RPMI7951 (cell line): ENCODE results near the gene AJUBA. TPM values are rescaled to one million over a fixed set of nuclear protein-coding genes. Genes with fewer than 3 reads are reported as not detected.
"Not testable (repeated sequence)": the region's sequence is repeated elsewhere in the genome, so short reads cannot be mapped to it uniquely, and the experiment has no call there.

ENCODE experiments used
- DNase-seq: peaks from one replicate; pipeline ENCODE4 v3.0.0-alpha.2; 2012; ENCODE audit warnings: low read depth
- total RNA-seq: library from RNA; depleted of rRNA; stranded (reverse); fragments of >200 nt; shearing (Covaris generic); gene quantifications from 2 replicates; pipeline ENCODE4 v1.2.3, GENCODE V29; 2014; rRNA removed

The AJUBA gene
- 31.0 and 35.3 TPM in 2 replicates for total RNA-seq

DNA sequence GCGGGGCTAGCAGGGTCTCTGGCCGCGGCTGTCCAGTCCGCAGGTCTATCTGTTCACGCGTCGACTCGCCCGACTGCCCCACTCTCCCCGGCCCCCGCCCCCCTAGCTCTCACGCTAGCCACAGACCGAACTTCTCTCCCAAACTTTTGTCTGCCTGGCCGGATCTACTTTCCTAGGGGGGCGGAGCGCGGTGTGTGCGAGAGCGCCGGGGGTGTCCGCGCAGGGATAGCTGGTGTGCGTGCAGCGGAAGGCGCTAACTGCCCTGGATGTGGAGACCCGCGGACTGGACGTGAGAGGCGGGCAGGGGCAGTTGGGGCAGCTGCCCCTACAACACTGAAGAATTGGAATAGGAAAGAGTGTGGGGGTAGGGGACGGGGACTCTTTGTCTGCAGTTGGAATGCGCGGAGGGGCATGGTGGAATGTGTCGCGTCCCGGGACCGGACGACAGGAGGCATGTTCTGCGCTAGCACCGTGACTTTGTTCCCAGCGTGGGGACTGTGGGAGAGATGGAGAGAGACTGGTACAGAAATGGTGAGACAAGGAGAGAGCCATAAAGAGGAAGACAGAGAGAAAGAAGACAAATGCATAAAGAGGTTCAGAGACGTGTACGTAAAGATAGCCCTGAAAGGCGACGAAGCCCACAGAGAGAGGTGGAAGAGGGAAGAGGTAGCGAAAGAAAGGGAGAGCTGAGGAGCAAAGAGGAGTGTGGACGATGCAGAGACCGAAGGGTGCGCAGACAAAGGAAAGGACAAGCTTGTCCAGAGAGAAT, at the start of gene AJUBA:
AJUBA (minus strand) TSS at position 75 of the 769 bp plus-strand sequence. CDS start 285 bp downstream, outside the sequence.
- peak; percentile 93 for DNase-seq

DNA sequence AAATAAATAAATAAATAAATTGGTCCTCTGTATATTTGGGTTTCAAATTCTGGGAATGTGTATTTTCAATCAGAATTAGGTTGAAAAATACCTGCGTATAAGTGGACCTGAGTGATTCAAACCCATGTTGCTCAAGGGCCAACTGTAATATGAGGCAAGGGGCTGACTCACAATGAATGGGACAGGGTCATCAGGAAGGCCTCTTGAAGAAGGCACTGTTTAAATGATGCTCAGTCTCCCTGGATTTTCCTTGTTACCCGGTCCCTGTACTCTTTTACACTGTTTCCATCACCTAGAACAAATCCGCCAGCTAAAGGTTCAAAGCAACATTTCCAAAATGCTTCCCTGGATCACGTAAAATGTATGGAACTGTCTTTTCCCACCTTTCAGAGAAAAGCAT, 48.6 kb upstream of the AJUBA start:
- no peak for DNase-seq

DNA sequence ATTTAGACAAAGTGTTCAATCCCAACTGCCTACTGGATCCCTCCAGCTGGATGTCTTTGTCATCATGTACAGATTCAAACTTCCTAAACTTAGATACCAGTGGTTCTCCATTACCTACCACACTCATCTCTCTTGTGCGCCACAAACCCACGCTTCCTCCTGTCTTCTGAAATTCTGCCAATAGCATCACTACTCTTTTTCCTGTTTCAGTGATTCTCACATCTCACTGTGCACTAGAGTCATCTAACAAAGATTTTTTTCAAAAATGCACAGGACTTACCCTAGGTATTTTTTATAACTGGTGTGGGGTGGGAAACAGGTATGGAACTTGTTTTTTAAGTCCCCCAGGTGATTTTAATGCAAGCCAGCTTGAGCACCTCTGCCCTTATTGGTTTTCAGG, 46.4 kb upstream of the AJUBA start:
- DNase-seq = no peak

DNA sequence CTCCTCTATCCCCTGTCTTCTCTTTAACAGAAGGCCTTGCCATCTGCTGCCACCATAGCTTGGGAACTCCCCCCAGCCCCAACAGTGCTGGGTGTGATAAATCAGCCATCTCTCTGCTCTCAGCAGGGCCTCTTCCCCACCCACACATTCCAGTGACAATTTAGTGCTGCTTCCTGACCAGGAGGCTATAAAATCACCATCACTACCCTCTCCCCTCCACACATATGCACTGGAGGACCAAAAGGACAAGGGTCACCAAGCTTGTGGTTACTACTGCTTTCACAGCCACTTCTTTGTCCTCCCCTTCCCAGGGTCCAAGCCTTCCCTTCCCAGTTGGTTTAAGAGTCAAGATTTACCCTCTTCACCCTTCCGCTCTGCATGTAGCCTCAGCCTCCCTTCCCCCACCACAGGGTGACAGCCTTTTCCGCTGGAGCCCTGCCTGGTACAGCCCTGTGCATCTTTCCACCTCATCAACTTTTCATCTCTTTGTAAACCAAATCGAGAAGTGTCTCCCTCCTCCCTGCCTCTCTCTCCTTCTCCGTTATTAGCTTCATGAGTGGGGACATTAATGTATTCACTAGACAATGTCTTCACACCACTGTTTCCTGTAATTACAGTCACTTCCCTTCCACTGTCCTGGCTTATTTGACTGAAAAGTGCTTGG, 42.9 kb upstream of the AJUBA start:
- no peak for DNase-seq

DNA sequence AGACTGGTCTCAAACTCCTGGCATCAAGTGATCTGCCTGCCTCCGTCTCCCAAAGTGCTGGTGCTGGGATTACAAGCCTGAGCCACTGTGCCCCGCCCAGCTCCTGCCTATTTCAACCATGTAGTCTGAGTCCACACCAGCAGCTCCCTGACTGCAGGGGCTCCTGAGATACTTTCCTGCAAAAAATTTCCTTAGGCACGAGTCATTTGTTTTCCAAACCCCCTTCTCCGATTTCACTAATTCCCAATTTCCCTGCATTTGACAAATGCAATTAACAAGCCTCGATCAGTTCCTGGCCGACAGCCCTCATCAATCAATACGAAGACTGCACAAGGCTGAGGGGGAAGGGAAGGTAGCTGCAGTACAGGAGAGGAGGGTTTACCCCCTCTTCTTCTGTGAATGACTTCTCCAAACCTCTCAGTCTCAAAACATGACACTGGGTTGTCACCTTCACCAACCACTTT, 42.3 kb upstream of the AJUBA start:
- DNase-seq = no peak

DNA sequence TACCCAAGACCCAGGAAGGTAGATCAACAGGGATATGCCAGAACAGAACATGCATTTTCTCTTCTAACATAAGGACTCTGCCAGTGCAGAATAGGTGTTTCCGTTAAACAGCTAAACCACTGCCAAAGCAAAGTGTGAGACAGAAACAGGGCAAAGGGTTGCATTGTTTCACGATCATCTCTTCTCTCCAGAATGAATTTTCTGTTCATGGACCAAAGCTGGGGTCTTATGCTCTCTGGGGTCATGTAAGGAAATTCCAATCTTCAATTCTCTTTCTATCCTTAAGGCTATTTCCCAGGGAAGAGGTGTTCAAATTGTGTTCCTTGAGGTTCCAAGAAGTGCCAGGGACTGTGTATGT, 41.4 kb upstream of the AJUBA start:
- DNase-seq = no peak

DNA sequence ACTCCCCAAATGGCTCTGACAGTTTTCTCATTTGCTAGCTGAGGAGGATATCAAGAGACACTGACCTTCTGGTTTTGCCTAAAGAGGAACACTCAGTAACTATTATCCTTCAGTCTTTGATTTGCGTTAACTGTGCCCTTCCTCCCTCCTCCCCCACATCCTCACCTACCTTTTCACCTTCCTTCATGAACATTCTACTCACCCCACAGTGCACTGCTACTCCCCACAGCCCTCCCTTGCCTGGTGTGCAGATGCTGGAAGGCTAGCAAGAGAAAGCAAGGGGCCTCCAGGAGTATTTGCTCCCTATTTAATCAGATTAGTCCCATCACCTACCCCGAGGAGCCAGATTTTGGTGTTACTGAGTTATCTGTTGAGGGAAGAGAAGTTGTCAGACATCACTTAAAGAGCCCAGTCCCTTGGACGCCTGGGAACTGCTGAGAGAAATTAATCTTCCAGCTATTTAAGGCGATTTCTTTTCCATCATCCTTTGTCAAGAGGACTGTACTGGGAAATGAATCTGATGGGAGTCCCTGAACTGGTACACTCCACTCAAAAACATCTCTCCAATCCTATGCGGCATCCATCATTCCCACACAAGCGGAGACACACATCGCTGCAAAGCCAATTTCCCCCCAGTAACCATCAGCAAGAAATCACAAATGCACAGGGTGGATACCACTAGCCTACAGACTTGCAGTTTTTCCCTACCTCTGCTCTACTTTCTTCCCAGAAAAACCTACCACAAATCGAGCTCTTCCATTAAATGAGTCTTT, 40.9 kb upstream of the AJUBA start:
- no peak for DNase-seq

DNA sequence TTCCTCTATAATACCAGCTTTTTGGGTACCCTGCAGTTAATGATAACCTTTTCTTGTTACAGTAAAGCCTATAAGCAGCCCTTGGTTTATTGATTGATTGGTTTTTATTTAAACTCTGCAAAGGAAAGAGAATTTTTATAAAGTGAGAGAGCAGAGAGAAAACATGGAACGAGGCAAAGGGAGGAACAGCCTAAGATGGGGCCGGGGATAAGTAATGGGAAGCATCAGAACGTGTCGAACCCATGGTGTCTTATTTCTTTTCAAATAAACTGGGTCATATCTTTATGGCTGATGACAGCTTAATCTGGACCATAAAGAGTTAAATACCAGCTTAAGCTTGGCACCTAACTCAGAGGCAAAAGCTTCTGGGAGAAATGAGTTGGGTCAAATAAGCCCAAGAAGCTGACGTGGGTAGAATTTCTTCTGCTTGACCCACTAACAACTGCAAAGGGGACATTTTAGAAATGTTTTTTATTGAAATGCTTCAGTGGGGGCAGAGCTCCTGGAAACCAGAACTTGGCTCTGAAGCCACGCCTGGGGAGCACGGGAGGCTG, 39.6 kb upstream of the AJUBA start:
- DNase-seq = no peak

DNA sequence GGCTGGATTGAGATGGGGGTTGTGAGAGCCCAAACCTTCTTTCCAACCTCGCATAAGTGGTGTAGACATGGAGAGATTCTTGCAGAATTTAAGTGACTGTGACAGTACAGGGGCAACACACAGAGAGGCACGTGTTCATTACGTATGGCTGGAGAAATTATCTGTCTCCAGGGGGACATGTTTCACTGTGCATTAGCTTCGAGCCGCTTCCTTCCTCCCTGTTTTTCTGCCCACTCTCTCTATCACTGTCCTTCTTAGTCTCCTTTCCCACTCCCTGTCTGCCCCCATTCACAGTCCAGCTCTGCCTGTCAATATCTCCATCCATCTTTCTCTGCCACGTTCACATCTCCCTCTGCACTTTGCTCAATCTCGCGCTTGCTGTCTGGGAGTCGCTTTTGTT, 39.1 kb upstream of the AJUBA start:
- no peak for DNase-seq

DNA sequence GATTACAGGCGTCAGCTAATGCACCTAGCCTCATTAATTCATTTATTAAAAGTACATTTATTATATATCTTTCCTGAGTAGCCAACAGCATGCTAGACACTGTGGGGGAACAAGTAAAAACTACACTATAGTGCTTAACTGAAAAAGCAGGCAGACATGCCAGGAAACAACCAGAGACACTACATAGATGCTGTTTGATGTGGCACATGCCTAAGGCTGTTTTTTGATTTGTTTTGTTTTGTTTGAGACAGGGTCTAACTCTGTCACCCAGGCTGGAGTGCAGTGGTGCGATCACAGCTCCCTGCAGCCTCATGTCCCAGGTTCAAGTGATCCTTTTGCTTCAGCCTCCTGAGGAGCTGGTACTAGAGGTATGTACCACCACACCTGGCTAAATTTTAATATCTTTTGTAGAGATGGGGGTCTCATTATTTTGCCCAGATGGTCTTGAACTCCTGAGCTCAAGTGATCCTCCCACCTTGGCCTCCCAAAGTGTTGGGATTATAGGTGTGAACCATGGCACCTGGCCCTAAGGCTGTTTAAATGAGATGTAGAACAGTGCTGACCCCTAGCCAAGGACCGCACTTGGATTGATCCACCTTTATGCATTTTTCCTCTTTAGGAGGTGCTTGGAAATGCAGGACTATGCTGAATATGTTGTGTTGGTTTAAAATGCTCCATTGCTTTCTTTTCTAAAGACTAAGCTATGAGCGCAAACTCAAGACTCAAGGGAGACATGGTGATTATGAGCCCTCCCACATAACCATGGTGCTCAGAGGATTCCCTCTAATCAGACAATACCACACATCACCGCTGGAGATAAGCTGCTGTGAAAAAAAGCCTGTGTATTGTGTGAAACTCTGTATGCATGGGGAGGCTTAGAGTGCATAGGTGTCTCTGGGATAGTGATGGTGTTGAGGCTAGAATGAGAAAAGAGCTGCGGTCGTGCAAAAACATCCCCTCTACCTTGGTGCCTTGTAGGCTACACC, 38.1 kb upstream of the AJUBA start:
- no peak for DNase-seq

DNA sequence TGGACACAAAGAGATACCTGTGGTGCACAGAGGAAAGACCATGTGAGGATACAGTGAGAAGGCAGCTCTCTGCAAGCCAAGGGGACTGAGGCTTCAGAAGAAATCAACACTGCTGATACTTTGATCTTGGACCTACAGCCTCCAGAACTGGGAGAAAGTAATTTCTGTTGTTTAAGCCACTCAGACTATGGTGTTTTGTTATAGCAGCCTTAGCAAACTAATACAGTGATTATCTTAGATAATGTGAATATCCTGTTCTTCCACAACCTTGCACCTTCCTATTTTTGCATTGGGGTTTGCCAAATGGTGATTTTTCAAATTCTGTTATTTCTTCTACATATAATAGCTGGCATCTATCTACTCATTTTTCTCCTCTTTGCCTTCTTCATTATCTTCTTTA, 35.8 kb upstream of the AJUBA start:
- no peak for DNase-seq

DNA sequence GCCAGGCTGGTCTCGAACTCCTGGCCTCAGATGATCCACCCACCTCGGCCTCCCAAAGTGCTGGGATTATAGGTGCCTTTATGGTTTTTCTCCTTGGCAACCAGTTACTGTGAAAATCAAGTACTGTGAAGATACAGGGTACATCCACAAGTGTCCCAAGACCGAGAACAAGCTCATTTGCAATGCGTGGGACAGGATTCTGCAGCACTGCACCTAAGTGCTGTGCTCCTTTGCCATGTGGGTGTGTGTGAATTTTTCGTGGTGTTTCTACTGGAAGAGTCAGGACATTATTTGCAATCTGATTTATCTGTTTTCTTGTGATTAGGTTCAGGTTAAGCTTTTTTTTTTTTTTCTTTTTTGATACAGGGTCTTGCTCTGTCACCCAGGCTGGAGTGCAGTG, 34.7 kb upstream of the AJUBA start:
- DNase-seq = no peak

DNA sequence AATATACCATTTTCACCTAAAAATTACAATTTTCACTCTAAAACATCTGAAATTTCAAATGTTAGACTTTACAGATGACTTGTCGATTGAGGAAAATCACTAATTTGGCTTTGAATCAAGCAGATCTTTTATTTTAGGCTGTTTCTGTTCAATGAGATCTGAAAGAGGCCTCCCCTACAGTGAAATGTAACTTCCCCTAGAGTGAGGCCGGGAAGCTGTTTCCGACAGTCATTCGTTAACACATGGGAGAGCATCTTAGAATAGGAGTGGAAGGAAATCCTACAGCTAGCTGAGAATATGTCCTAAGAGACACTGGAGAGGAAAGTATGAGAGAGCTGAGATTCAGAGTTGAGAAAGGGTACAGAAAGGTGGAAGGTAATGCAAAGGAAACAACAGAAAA, 33.3 kb upstream of the AJUBA start:
- DNase-seq = no peak

DNA sequence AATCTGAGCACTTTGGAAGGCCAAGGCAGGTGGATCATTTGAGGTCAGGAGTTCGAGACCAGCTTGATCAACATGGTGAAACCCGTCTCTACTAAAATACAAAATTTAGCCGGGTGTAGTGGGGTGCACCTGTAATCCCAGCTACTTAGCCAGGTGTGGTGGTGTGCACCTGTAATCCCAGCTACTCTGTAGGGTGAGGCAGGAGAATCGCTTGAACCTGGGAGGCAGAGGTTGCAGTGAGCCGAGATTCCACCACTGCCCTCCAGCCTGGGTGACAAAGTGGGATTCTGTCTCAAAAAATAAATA, 31.4 kb upstream of the AJUBA start:
- not testable (repeated sequence) for DNase-seq

DNA sequence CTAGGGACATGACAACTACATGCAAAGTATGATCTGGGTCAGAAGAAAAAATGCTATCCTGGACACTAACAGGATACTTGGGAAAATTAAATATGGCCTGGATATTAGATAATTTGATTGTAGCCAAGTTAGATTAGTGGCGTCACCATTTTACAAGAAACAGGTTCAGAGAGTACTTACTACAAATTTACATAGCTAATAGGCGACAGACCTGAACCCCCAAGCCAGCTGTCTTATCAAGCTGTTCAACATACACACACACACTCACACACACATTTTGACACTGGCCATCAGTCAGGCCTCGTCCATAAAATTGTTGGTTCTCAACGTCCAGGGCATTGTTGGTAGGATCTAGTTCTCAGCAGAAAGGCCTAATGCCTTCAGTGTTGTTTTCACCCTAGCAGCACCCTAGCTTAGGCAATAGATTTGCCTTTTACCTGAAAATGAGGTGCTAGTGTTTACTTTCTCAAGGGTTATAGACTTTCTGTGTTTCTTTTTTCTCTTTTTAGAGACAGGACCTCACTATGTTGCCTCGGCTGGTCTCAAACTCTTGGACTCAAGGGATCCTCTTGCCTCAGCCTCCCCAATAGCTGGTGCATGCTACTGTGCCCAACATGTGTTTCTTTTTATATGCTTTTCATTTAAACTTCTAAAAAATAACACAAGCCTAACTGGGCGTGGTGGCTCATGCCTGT, 30.9 kb upstream of the AJUBA start:
- DNase-seq = no peak

DNA sequence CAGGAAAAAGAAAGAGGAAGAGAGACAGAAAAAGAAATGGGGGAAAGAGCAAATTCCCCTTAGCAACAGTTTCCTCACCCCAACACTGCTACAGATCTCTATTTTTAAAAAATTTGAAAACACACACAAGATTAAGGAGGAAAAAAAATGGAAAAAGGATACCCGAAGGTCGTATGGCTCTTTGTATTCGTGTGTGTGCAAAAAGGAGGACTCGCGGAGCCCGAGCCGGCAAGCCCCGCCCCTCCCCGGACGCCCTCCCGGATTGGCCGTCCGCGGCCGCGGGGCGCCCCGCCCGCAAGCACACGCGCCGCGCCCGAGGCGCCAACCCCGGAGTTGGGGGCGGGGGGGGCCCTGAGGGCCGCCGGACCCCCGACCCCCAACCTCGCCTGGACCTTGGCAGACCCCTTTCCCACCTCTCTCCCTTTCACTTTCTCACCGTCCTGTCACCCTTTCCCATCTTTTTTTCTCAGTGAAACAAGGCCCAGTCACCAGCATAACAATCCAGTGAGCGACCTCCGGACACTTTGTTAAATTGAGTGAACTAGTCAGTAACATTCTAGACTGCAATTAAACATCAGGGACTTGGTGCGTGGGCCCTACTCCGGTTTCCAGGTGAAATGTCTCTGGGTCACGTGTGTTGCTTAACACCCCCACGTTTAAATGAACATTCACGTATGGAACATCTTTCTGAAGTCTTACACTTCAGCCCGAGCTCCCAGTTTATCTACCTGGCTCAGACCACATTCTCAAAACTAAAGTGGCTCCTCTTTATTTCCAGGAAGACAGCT, 27.8 kb upstream of the AJUBA start, which contains the start of gene C14orf93:
C14orf93 (minus strand) TSS at position 205 of the 788 bp plus-strand sequence. CDS start 11,120 bp downstream, outside the sequence.
- DNase-seq = peak; percentile 65

DNA sequence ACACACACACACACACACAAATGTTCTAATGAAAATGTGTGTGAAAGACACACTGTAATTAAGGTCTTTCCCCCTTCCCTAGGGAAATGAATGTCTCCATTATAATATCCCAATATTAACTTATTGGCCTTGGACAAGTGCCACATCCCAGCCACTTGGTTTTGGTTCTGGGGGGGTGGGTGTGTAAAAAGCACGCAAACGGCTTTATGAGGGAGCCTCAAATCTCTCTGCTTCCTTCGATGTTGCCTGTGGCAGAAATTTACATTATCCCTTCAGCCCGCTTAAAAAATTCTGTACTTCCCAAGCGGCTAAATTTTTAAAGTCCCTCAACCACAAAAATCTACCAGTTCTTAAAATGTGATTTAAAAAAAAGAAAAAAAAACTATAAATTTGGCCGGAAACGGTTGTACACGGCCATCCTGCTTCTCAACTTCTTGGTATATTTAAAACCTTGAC, 27.2 kb upstream of the AJUBA start:
- DNase-seq = peak; percentile 3

DNA sequence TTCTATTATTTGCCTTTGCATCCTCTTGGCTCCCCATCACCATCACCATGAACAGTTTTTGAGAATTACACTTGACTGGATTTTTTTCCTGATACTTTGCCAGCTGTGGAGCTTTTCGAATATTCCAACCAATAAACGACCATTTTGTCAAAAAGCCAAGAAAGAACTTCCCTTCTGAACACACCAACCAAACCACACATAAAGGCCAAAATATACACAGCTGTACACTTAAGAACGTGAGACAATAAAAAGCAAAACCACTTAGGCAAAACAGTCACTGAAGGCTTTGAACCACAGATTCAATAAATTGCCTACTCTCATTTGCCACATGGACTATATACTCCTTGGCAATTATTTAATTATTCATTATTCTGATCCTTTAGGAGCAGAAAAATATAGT, 26.5 kb upstream of the AJUBA start:
- peak; percentile 35 for DNase-seq
